Stimulated activated CD8-positive, alpha-beta memory T cell treated with anti-CD3 and anti-CD28 coated beads, Interleukin-12 subunit alpha, Interleukin-12 subunit beta, amount 100 ng/mL, for 1 hour (primary cell): ENCODE data around the gene FYN.
A peak's percentile ranks its signal among the peaks of the same experiment; 100 is the strongest.

Experiments
- DNase-seq: peaks from one replicate; pipeline ENCODE4 v3.0.0-alpha.2; 2020; ENCODE audit warnings: low read depth

Gene FYN

DNA sequence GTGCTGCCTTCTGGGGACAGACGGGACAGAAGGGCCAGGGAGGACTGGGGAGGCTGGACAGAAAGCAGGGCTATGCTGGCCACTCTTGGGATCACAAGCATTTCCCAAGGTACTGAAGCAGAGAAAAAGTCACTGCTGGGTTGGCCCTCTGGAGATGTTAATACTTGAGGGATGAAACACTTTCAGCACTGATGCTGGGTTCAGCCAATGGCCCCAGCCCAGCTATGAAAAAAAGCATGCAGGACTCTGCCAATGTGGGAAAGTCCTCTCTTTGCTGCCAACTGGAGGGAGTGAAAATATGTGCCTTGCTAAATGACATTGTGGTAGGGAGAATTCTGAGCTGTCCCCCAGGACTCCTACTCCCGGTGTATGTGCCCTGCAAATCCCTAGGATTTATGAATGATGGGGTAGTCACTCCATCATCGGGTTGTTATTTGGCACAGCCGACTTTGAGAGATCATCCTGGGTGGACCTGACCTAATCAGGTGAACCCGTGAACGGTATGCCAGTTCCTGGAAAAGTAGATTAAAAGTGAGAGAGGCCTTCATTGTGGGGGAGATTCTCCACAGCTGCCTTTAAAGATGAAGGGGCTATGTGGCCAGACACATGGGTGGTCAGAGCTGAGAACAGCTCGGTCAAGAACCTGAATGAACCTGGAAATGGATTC lies 147.7 kb downstream of the FYN start:
- no peak for DNase-seq

DNA sequence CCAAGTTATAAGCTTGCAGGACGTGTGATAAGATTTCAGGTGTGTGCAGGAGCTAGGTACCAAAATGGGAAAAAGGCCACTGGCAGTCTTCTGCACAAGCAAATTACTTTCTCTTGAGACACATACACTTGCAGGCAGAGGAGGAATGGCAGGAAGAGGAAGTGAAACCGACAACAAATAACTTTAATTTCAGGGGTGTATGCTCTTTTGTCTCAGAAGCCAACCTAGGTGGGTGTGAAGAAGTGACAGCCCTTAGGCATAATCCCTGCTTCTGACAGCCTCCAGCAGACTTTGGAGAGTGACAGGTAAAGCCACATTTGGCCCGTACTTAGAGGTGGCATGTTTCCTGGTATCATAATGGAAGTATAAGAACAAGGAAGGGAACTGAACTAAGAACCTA lies 148.7 kb downstream of the FYN start:
- DNase-seq = no peak

DNA sequence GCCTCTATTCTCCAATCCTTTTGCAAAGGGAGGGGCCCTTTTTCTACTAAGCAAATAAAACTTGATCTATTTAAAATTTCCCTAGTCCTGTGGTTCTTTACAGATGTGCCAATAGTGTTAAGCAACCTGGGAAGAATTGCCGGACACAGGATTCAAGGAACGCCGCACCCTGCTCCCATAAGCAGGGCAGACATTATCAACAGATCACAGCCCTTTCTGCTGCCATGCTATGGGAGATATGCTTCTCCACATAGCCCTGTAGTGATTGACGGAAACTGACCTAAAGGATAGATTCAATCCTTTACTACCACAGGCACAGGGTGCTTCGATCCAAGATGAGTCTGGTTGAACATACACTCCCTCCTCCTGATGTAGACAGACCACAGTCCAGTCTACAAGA lies 149.2 kb downstream of the FYN start:
- no peak for DNase-seq

DNA sequence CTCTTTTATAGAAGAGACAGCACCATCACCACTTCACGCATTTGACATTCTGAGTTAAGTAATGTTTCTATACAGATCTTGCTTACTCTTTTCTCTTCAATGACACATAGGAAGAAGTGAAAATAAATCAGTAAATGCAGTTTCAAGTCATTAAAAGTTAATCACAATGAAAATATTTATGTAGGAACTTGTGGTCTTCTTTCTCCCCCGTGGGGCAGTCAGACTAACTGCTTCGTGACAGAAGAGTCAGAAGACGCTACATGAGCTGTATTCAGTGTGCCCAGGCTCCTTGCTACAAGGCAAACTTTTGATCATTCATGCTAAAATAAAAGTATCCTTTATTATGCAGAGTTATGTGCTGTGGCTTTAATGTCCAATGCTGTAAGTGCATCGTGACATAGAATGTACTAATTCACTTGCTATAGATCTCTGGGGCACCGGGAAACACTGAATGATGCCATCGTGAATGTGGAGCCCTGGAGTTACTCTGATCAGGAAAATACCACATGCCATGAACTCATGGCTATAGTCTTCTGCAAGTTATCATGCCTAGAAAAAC lies 149.8 kb downstream of the FYN start:
- no peak for DNase-seq

DNA sequence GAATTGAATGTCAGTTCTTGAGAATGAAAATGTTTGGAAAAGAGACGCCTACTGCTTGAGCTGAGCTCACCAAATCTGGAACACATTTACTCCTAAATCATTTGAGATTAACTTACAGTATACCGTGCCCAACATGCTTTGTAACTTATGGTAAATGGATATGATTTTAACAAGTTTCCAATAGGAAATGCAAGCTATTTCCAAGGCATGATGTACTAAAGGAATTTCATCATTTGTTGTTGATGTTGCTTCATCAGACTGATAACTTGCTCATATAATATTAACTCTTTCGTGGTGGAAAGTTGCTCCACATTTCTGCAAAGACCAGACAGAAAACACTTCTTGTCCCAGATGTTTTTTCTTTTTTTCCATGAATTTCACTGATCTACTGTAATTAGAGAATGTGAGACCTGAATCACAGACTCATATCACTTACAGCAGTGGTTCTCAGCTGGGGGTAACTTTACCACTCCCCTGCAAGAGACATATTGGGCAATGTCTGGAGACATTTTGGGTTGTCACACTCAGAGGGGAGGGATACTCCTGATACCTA lies 151.0 kb downstream of the FYN start:
- DNase-seq = no peak

DNA sequence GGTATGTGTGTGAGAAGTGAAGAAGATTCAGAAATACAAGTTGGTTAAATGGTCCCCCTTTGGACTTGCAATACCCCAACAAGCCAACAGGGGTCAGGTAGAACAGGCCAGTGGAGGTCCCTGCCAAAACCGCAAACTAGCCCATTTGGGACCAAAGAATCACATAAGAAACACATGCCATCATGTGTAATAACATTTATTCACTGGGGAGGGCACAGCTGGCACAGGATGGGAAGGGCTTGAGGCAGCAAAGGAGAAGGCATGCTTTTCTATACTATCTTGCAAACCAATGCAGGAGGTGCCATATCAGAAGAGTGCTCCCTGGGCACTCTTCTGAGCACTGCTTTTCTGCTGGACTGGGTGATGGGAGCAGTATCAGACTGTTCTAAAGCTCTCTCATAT lies 151.5 kb downstream of the FYN start:
- peak; percentile 20 for DNase-seq

DNA sequence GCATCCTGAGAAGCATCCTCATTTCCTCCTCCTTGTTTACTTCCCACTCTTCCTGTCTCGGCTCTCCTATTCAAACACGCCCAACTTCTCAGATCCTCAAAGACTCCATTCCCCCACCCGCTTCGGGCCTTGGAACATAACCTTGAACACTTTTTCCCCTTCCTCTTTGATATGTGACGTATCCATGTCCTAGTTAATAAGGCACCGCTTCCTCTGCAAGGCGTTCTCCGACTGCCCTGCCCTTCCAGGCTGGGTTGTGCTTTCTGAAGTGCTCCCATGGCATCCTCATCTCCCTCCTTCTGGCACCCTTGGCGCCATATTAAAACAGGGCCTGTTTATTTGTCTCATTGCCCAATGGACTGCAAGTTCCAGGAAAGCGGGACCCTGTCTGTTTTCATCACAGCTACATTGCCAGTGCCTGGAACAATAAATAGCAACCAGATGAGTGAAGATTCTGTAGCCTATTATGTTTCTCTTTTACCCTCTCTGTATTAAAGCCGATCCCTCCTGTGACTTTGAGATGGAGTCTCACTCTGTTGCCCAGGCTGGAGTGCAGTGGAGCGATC lies 152.2 kb downstream of the FYN start:
- DNase-seq = no peak

DNA sequence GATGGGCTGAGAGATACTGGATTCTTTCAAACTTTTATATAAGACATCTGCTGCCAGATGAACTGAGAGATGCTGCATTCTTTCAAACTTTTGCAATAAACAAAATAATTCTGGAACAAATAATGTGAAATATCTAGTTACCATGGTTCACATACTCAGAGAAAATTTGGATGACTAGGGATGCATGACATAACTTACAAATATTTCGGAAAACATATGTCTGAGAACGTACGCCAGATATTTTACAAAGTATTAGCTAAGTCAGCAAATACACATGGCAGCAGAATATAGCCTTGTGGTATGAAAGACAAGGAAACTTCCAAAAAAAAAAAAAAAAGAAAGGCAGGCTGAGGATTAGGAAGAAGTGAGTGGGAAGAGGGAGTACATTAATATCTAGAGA lies 154.3 kb downstream of the FYN start:
- DNase-seq = no peak

DNA sequence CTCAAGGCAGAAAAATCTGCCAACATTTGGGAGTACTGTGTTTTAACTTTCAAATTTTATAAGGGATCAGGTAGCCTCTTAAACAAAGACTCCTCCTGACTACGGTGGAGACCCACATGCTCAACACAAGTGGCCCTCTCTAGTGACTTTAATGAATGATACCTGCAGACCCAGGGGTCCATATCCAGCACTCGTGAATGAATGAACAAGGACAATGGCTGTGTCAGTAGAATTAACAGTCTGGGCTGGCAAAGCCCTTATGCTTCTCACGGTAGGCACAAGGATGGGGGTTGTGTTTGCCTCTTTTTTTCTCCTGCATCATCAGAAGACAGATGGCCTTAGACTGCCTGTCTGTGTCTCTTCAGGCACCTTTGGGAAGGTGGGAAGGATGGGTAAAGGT lies 154.9 kb downstream of the FYN start:
- no peak for DNase-seq

DNA sequence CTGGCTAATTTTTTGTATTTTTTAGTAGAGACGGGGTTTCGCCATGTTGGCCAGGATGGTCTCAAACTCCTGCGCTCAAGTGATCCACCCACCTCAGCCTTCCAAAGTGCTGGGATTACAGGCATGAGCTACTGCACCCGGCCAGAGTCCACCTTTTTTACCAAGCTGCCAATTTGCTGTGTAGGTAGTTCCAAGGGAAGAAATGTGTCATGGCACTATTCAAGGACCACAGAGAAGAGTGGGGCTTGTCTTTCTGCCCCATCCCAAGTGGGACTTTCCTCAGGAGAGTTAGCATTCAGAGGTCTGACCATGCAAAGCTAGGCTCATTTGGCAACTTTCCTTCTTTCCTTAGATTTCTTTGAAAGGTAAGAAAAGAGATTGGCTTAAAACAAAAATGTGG lies 155.6 kb downstream of the FYN start:
- DNase-seq = no peak

DNA sequence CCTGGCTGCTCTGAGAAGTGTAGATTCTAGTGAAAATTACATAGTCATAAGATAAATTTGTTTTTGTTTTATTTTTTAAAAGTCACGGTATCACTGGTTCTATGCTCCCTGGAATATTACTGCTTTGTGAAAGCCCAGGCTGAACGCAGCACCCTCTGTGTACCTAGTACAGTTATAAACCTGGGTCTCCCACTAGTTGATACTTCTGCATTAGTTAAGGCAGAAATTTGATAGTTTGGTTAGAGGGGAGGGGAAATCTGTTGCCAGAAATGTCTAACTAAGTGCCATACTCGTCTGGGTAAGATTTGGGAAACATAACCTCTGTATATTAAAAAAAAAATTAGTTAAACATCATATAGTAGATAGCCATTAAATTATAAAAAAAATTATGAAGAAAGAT lies 156.9 kb downstream of the FYN start:
- DNase-seq = no peak

DNA sequence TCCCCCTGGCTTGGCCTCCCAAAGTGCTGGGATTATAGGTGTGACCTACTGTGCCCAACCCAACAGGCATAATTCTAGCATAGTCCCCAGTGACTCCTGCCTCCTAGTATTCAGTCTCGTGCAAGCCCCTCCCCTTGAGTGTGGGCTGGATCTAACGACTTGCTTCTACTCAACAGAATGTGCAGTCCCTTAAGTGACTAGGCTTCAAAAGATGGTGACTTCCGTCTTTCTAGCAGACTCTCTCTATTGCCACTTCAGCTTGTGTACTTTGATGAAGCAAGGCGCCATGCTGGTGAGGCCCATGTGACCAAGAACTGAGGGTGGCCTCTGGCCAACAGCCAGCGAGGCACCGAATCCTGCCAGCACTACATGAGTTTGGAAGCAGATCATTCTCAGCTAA lies 157.9 kb downstream of the FYN start:
- DNase-seq = no peak

DNA sequence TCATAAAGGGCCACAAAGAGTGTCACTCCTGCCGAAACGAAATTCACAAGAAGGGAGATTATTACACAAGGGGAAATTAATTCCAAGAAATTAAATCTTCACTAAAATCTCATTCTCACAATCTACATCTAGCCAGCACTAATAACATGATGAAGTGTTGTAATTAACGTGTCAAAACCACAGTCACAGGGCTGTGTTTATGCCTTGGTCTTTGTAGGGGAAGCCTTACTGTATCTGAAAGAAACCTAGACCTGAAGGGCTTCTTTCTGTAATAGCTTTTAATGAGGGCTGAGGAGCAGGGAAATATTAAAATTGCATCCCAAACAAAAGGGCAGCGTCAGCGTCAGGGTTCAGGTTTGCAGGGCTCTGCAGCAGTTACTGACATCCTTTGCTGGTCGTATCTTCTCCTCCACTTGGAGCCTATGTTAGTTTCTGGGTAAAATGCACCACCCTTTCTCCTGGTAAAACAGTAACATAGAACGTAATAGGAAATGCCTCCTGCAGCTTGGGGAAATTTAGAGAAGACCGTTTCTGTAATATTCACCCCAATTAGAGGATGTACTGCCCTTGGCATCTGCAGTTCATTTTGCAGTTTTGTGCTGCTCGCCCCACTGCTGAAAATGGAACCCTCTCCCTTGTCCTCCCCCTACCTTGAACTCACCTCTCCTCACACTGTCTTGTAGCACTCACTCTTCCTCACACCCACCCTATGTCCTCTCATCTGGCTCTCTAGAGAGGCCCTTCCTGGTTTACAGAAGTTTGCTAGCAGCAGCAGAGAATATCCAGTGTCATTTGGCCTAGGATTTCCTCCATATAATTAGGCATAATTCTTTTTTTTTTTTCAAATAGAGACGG lies 158.6 kb downstream of the FYN start:
- no peak for DNase-seq

DNA sequence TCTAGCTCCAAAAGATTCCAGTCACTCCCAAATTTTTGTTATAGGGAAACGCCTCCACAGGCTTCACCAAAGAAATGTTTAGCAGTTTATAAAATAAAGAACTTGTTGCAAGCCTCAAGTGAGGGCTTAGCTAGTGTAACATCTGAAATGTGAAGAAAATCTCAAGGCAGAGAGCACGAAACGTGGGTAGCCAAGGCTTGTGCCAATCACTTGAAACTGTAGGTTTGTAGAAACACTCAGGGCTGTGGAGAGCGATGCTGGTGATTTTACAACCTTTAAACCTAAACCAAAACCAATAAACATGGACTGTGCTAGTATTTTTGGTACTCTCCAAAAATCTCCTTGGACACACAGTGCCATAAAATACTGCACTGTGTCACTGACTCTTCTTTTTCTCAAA lies 159.4 kb downstream of the FYN start:
- DNase-seq = no peak

DNA sequence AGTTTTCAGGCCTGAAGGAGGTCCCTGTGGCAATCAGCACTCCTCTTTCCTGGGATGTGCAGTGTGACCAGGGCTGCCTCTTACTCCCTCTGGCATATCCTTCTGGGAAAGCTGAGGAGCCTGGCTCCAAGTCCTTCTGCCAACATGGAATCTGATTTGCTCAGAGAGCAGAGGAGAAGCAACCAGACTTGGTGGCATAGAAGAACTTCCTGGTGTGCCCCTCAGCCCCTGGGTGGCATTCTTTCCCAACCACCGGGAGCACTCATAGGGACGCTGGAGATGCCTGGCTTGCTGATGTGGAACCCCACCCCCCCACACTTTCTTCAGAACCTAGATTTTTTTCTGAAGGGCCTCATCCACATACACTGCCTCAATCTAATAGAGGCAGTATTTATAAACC lies 160.0 kb downstream of the FYN start:
- no peak for DNase-seq

DNA sequence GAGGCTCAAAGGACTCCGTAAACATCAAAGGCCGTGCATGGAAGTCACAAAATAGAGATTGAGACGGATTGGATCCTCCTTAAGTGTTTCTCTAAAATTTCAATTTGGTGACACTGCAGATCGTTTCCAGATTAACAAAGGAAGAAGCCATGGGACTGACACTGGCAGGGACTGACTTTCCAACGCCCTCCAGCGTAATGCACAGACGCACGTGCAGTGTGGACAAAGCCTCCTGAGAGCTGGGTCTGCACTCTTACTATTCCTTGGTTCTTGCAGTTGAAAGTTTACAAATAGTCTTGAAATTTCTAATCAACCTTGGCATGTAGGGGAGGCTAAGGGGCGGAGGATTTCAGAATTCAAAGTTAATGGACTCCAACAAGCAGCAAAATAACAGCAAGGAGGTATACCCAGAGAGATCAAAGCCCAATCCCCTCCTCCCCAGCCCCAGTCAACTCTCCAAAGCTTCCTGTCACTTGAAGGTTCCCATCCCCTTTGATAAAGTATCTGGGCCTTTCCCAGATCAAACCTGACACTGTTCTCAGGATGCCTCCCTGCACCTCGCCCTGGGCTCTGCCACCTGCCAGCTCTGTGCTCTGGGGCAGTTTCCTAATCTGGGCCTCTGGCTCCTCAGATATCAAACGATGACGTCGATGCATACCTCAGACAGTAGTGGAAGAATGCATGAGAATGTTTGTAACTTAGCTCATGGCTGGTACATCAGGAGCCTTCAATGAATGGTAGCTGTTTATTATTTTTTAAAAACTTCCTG lies 161.1 kb downstream of the FYN start:
- no peak for DNase-seq

DNA sequence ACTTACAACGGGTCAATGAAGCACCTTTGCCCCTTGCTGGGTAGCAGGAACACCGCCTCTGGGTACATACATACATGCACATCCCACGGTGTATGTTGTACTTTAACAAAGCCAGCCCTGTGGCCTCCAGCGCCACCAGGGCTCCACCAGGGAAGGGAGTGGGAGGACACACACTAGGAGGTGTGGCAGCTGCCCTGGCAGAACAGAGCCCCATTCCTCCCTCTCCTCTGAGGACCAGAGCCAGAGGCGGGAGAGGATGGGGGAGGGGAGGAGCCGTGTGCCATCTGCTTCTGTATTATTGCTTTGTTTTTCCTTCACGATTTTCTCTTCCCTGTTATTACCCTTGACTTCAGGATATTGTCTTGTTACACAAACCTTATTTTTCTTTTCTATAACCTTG lies 161.8 kb downstream of the FYN start:
- DNase-seq = no peak

DNA sequence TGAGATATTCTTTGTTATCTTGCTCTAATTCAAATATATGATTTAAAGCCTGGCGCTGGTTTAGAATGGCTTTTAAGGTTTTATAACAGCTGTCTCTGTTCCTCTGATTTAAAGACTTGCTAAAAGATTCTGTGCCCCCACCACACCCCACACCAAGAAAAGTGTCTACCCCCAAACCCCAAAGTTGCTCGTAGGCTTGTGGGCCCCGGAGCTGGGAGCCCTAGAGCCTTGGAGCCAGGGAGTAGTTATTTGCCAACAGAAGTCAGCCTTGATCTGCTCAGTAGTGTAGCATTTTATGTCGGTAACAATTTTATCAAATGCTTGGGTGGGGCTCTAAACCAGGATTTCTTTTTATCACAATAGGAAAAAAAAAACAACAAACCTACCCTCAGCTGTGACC lies 162.3 kb downstream of the FYN start:
- no peak for DNase-seq

DNA sequence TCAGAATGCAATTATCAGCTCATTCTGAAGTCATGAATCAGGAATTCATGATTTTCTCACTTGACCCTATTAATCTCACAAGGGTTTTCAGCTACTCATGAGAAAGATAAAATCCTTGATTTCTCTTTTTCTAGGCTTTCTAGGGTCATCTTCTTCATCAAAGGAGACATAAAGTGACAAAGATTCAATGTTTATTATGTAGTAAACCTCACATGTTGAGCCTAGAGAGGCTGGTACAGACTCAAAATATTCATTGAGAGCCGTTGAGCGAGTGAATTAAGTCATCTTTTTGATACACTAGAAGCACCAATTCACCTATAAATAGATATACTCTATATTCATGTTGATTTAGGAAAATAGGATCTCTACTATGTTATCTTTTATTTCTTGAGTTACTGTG lies 162.8 kb downstream of the FYN start:
- DNase-seq = no peak

DNA sequence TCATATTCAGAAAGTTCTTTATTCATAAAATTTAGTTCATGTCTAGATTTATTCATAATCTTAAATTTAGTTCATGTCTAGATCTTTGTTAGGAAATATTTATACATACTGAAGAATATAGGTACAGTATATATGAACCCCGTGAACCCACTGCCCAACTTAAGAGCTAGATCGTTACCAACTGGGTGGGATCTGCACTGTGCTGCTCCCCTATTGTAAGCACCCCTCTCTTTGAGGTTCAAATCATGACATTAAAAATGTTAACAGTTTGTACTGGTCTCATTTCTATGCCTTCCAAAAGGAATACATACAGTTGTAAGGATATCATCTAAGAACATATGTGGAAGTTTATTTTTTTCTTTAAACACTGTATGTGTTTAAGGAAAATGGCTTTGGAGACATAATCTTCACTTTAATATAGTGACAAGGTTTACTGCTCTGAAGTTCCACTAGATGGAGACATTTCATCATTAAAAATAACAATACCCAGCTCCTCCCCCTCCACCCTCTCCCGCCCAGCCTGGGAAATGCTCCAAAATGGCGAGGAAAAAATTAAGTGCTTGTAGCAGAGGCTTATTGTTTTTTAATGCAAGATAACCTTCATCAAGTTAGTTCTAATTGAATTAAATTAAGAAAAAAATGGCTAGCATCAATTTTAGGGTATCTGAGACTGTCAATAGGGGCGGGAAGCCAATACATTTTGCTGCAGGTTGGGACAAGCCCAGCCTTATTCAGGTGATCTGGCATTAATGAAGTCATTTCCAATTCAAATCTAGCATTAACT lies 163.4 kb downstream of the FYN start:
- DNase-seq = peak; percentile 33

DNA sequence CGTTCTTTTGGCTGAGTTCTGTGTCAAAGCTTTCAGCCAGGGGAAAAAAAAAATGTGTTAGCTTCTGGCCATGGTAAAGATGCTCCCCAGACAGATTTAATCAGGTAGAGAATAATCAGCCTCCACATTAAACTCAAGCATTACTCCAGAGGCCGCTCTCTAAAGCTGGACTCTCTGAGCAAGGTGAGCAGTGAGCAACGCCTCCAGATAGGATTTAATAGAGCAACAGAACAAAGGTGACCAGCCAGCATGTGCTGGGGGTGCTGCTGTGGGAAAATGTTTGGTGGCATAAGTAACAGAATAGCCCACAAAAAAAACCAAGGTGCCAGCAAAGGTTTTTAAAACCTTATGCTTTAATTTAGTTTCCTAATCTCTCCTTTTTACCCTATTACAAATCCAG lies 164.1 kb downstream of the FYN start:
- DNase-seq = no peak
